K562 (cell line): ENCODE data around the gene ZFP57. TPM values are rescaled to one million over a fixed set of nuclear protein-coding genes. Genes with fewer than 3 reads are reported as not detected.

Experiments used
- ATAC-seq: fragments of 200-7000 bp; cut with Tn5 transposase; 3 replicates; pipeline ENCODE4 v1.9.1; 2020; ENCODE audit warnings: moderate library complexity
- BruUV-seq: library from RNA; stranded (reverse); fragments of 400-500 nt; replicated peaks from 2 replicates; lab custom pipeline; 2021; lab: Mats Ljungman, UMichigan
- CTCF ChIA-PET: fragments of 300-600 bp; formaldehyde crosslinking; extraction: SDS; loops from one replicate; lab custom pipeline; 2021; ENCODE audit warnings: low intra/inter-chr PET ratio; lab: Yijun Ruan, JAX
- POLR2A ChIA-PET: fragments of 300-600, 350-650 bp; sonication (Branson Sonifier 250); formaldehyde crosslinking; extraction: SDS; loops from one replicate; lab custom pipeline; 2021; ENCODE audit warnings: antibody characterized with exemption, inconsistent platforms; lab: Yijun Ruan, JAX
- DNase-seq, 4 experiments: peaks; one replicate each; pipeline versions ENCODE4 v3.0.0 to v3.0.0-alpha.2; 2011 to 2018; ENCODE audit warnings: low spot score in 3 of 4, mixed read lengths in 3 of 4; ENCODE audit errors: extremely low read depth in 1 of 4
- FAIRE-seq: peaks from 2 replicates; lab custom pipeline; 2011; peaks lifted over from hg19 to GRCh38; lab: Jason Lieb, UNC
- H2AFZ ChIP-seq: 2 replicates; pipeline ENCODE4 v1.6.0; 2011; ENCODE audit warnings: low read depth, low read length, control low read depth, inconsistent platforms
- H3K27ac ChIP-seq: fragments of 200-600 bp; 3 replicates; pipeline ENCODE4 v1.8.0; 2011; ENCODE audit warnings: low read depth, mild to moderate bottlenecking, control low read depth, inconsistent platforms, low read length, moderate library complexity, mixed read lengths; ENCODE audit errors: extremely low read depth
- H3K27me3 ChIP-seq, 2 experiments: fragments of 300-600 bp in 1 of 2; 2 replicates in 1 of 2; 3 replicates in 1 of 2; pipeline versions ENCODE4 v1.6.0 to v1.8.0; 2011; ENCODE audit warnings: inconsistent platforms in 2 of 2, low read length in 2 of 2, mild to moderate bottlenecking in 1 of 2, mixed read lengths in 1 of 2, moderate library complexity in 1 of 2; ENCODE audit not compliant: control insufficient read depth in 2 of 2, insufficient read depth in 2 of 2
- H3K36me3 ChIP-seq: fragments of 300-600 bp; 3 replicates; pipeline ENCODE4 v1.8.0; 2011; ENCODE audit warnings: mild to moderate bottlenecking, low read length, inconsistent platforms; ENCODE audit not compliant: control insufficient read depth, insufficient read depth
- H3K4me1 ChIP-seq, 2 experiments: fragments of 200-600 bp in 1 of 2; replicated peaks in 1 of 2; 2 replicates in 1 of 2; 3 replicates in 1 of 2; pipeline versions ENCODE4 v1.5.1 to v1.8.0; 2011; ENCODE audit warnings: inconsistent platforms in 2 of 2, low read length in 2 of 2, mild to moderate bottlenecking in 1 of 2, mixed read lengths in 1 of 2, moderate library complexity in 1 of 2; ENCODE audit not compliant: control insufficient read depth in 2 of 2, insufficient read depth in 2 of 2
- H3K4me2 ChIP-seq: 2 replicates; pipeline ENCODE4 v1.6.1; 2011; ENCODE audit warnings: low read length, control low read depth, inconsistent platforms, mixed read lengths; ENCODE audit not compliant: insufficient read depth
- H3K4me3 ChIP-seq: fragments of 200-600 bp; sonication (generic), shearing (Covaris generic); 2 replicates; pipeline ENCODE4 v1.5.1; 2016; ENCODE audit warnings: control low read depth, inconsistent platforms
- H3K79me2 ChIP-seq: fragments of 200-600 bp; 3 replicates; pipeline ENCODE4 v1.8.0; 2011; ENCODE audit warnings: low read length, inconsistent platforms; ENCODE audit not compliant: control insufficient read depth, insufficient read depth
- H3K9ac ChIP-seq, 2 experiments: 2 replicates each; pipeline versions ENCODE4 v1.6.0 to v1.6.1; 2011; ENCODE audit warnings: low read depth in 2 of 2, low read length in 2 of 2, control low read depth in 1 of 2, inconsistent platforms in 1 of 2, mild to moderate bottlenecking in 1 of 2, mixed read lengths in 1 of 2; ENCODE audit not compliant: insufficient read depth in 1 of 2
- H3K9me1 ChIP-seq: one replicate; pipeline ENCODE4 v1.6.0; 2011; ENCODE audit warnings: inconsistent platforms, mild to moderate bottlenecking, low read length, moderate library complexity; ENCODE audit not compliant: control insufficient read depth, insufficient read depth
- H3K9me3 ChIP-seq: replicated peaks from 2 replicates; pipeline ENCODE4 v1.5.1; 2011; ENCODE audit warnings: low read depth, low read length, inconsistent platforms; ENCODE audit not compliant: control insufficient read depth, insufficient read depth
- H4K20me1 ChIP-seq: replicated peaks from 2 replicates; pipeline ENCODE4 v1.6.1; 2011; ENCODE audit warnings: low read length, inconsistent platforms, mixed read lengths; ENCODE audit not compliant: control insufficient read depth, insufficient read depth
- DACH1 ChIP-seq: fragments of 450-650 bp; IDR thresholded peaks from 2 replicates; pipeline ENCODE4 v1.6.1; 2018; ENCODE audit not compliant: partially characterized antibody
- DIDO1 ChIP-seq: fragments of 450-650 bp; IDR thresholded peaks from 2 replicates; pipeline ENCODE4 v1.6.1; 2016; ENCODE audit warnings: low read depth, missing biosample characterization, missing genetic modification characterization
- MCM3 ChIP-seq: fragments of 450-650 bp; IDR thresholded peaks from 2 replicates; pipeline ENCODE4 v1.6.1; 2016
- SMARCC2 ChIP-seq: fragments of 450-650 bp; IDR thresholded peaks from 2 replicates; pipeline ENCODE4 v1.6.1; 2017; ENCODE audit warnings: antibody characterized with exemption, moderate library complexity, mild to moderate bottlenecking, low read depth
- WGBS: fragments of 100-300 bp; shearing (Covaris generic); methylation state at CpG from one replicate; pipeline ENCODE4 v1.1.6; 2016; ENCODE audit warnings: low coverage, mixed read lengths; ENCODE audit not compliant: insufficient coverage; ENCODE audit errors: missing lambda C conversion rate; 5-methylcytosine and 5-hydroxymethylcytosine counted together
- in situ Hi-C: fragments of 300-500 bp; cut with MboI; formaldehyde crosslinking; loops from 4 replicates; pipeline ENCODE4 v1.15.0; 2018; ENCODE audit warnings: inconsistent platforms, mixed read lengths
- intact Hi-C: fragments of 100-400 bp; cut with micrococcal nuclease; formaldehyde crosslinking; loops from 2 replicates; pipeline ENCODE4 v1.14.2; 2022
- polyA plus RNA-seq, 8 experiments: library from polyadenylated mRNA; depleted of rRNA in 4 of 8; stranded (reverse) in 5 of 8; unstranded in 3 of 8; fragments of >200 nt; fragmentation: Nextera tagmentation in 2 of 8; fragmentation: Illumina TruSeq in 1 of 8; extraction: Ambion mirVana in 2 of 8; extraction: Trizol in 1 of 8; gene quantifications; 2 replicates each; pipeline versions ENCODE4 v1.2.1 to v1.2.3, GENCODE V29; 2011 to 2014; ENCODE audit warnings: inconsistent platforms in 1 of 8, missing spikeins in 1 of 8
- total RNA-seq, 7 experiments: library from RNA; depleted of rRNA in 6 of 7; stranded (reverse); fragments of >200 nt in 6 of 7; fragmentation: Illumina TruSeq in 2 of 7; extraction: Trizol in 2 of 7; gene quantifications; 2 replicates each; pipeline versions ENCODE4 v1.2.1 to v1.2.3, GENCODE V29; 2011 to 2021; ENCODE audit warnings: low replicate concordance in 1 of 7

Gene ZFP57
- total and polyA plus RNA-seq, 9 of the 15 experiments (the other 6 are each of a cell fraction or from before 2014, with no cell fraction given) = 0.04 to 0.28 (median 0.13) TPM

- intact Hi-C loops = no loop called here
- POLR2A ChIA-PET = no interaction called here
- no peak for FAIRE-seq
These were observed 3.9 kb downstream of the ZFP57 start for GRCh38 chr6:29676981-29677601.

GRCh38 chr6:29675561-29675960 lies 5.4 kb downstream of the ZFP57 start:
- Histone ChIP-seq H3K27ac (no peak overlapping the region), H3K9me1 (no peaks in the 10 kb centered on the region), H3K4me2 (no peak overlapping the region), H3K4me1 (peaks cover 0 to 4% of the 10 kb centered on the region in 2 experiments; a peak in 2 of 5 replicates), H3K9me3 (no peaks in the 10 kb centered on the region), H3K79me2 (no peaks in the 10 kb centered on the region), H3K27me3 (peaks cover 30 to 44% of the 10 kb centered on the region in 2 experiments; a peak in 4 of 5 replicates), H3K36me3 (no peaks in the 10 kb centered on the region), H3K9ac (no peak overlapping the region), H4K20me1 (no peaks in the 10 kb centered on the region), H2AFZ (no peak overlapping the region), H3K4me3 (no peak overlapping the region)
- FAIRE-seq (no peak), ATAC-seq (no peak), DNase-seq (no peak)
- in situ Hi-C loops = no loop called here
- CTCF ChIA-PET = interaction anchor here (0.6 kb wide), 1 partner anchor 338 kb away, joined by 3 read pairs; no protein-coding TSS in a partner anchor
- BruUV-seq = no TSS peak
- no peak for TF ChIP-seq DIDO1 (tag)
- TF ChIP-seq MCM3 = no peak
- no peak for TF ChIP-seq SMARCC2
- POLR2A ChIA-PET = no interaction called here
- intact Hi-C loops = no loop called here
- 5% methylated on average over 1 of the region's 1 CpG for WGBS

More at GRCh38 chr6:29676981-29677601, 3.9 kb downstream of the ZFP57 start:
- Histone ChIP-seq H3K4me1 (peaks cover 0 to 9% of the 10 kb centered on the region in 2 experiments; a peak in 2 of 5 replicates), H3K4me2 (no peak overlapping the region), H3K36me3 (no peaks in the 10 kb centered on the region), H3K9me3 (no peaks in the 10 kb centered on the region), H2AFZ (no peak overlapping the region), H3K27ac (no peak overlapping the region), H3K9me1 (no peaks in the 10 kb centered on the region), H3K79me2 (no peaks in the 10 kb centered on the region), H4K20me1 (no peaks in the 10 kb centered on the region)
- DNase-seq (no peak), ATAC-seq (no peak)
- in situ Hi-C loops = no loop called here
- CTCF ChIA-PET = no interaction called here
- no TSS peak for BruUV-seq
- TF ChIP-seq DACH1 = no peak
- TF ChIP-seq, all 486 proteins: peak for 0
- Histone ChIP-seq H3K9ac (no peak overlapping the region), H3K27me3 (peaks cover 27 to 48% of the 10 kb centered on the region in 2 experiments; a peak in 4 of 5 replicates), H3K4me3 (no peak overlapping the region)
- 0% methylated on average over 2 of the region's 2 CpGs for WGBS
